C4-2B (cell line): ENCODE results near the gene INPP4B.

Experiments
- H3K27ac ChIP-seq: fragments of 450-650 bp; 2 replicates; pipeline ENCODE4 v1.5.1; 2017
- CTCF ChIP-seq: fragments of 450-650 bp; conservative IDR thresholded peaks from 2 replicates; pipeline ENCODE4 v1.5.1; 2017; ENCODE audit warnings: mild to moderate bottlenecking
- ZFX ChIP-seq: fragments of 450-650 bp; IDR thresholded peaks from 2 replicates; pipeline ENCODE4 v1.6.1; 2017

INPP4B gene

GRCh38 chr4:142420311-142421095, 425.6 kb downstream of the INPP4B start:
- no peak overlapping the region for H3K27ac ChIP-seq
- TF ChIP-seq ZFX (no peak), CTCF (no peak)

DNA sequence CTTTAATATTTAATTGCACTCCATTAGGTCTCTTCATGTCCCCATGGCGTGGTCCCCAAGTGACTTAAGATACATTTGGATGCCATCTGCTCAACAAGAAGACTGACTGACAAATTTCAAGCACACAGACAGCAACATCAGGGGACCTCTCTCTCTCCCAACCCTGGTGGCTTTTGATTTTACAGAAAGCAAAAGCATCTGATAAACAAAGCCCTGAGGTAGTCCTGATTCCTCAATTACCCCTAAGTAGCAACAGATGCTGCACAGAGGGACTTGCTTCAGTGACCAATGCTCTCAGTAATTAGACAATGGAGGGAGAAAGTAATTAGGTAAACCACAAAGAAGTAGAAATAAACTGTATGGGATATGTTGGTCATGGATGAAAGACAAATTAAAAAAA, 426.4 kb downstream of the INPP4B start:
- no peak overlapping the region for H3K27ac ChIP-seq
- TF ChIP-seq CTCF (no peak), ZFX (no peak)

GRCh38 chr4:142418697-142419096, 427.4 kb downstream of the INPP4B start:
- no peak for TF ChIP-seq ZFX
- TF ChIP-seq CTCF, result no peak
- H3K27ac ChIP-seq, result no peak overlapping the region

GRCh38 chr4:142416711-142417275, 429.3 kb downstream of the INPP4B start:
- no peak overlapping the region for H3K27ac ChIP-seq
- no peak for TF ChIP-seq CTCF
- TF ChIP-seq ZFX, result no peak

GRCh38 chr4:142416121-142416520, 430.0 kb downstream of the INPP4B start:
- TF ChIP-seq CTCF (no peak), ZFX (no peak)

GRCh38 chr4:142414366-142414990, 431.6 kb downstream of the INPP4B start:
- no peak for TF ChIP-seq CTCF
- no peak for TF ChIP-seq ZFX
- H3K27ac ChIP-seq, result no peak overlapping the region

More at GRCh38 chr4:142416121-142416520, 430.0 kb downstream of the INPP4B start:
- no peak overlapping the region for H3K27ac ChIP-seq

DNA sequence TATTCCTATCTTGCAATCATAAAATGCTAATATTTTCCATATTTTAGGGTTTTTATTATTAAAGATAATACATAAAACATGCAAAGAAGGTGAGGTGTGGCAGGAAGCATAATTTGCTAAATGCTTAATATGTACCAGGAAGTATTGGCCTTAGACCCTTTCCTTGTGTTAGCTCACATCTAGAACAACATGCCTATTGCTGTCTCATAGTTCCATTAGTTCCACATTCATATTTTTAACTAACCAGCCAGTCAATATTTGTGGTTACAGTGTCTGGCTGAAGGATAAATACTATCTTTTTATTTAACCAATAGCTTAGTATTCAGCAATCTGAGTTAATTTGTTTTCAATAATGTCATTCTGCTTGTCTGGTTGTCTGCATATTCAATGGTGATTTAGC, 432.6 kb downstream of the INPP4B start:
- no peak overlapping the region for H3K27ac ChIP-seq
- no peak for TF ChIP-seq CTCF
- TF ChIP-seq ZFX, result no peak
